SH-SY5Y (cell line): ENCODE results near the gene TCL1A.
A peak's percentile ranks its signal among the peaks of the same experiment; 100 is the strongest.

Experiments
- GATA2 ChIP-seq: IDR thresholded peaks from 2 replicates; pipeline ENCODE4 v1.6.1; 2011; ENCODE audit warnings: mild to moderate bottlenecking, low read depth, low read length
- GATA3 ChIP-seq: IDR thresholded peaks from 2 replicates; pipeline ENCODE4 v1.6.1; 2011; ENCODE audit warnings: low read depth, mild to moderate bottlenecking, low read length, moderate library complexity

Gene TCL1A, protein sequence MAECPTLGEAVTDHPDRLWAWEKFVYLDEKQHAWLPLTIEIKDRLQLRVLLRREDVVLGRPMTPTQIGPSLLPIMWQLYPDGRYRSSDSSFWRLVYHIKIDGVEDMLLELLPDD

GRCh38 chr14:95713596-95714371 lies at the start of gene TCL1A:
TSS of gene TCL1A (minus strand) at chr14:95714125. CDS start at chr14:95714066, 59 bp downstream.
- TF ChIP-seq GATA2 (no peak), GATA3 (no peak)

DNA sequence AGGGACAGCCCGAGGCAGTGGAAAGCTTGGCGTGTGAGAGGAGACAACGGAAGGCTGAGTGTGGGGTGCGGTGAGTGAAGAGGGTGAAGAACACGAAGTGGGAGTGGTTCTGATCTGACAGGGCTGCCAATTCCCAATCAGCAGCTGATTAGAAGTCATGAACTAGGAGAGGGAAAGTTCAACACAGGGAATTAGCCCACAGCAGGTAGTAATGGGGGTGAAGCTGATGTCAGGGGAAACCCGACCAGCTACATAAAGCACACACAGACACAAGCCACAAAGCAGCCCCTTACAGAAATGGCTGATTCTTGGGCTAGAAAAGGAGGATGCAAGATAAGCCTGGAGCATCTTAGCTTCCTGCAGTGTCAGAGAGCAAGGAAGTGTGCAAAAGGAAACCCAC lies 47.5 kb upstream of the TCL1A start:
- TF ChIP-seq GATA2 (no peak), GATA3 (no peak)

GRCh38 chr14:95760596-95760995 lies 46.7 kb upstream of the TCL1A start:
- no peak for TF ChIP-seq GATA2
- no peak for TF ChIP-seq GATA3

DNA sequence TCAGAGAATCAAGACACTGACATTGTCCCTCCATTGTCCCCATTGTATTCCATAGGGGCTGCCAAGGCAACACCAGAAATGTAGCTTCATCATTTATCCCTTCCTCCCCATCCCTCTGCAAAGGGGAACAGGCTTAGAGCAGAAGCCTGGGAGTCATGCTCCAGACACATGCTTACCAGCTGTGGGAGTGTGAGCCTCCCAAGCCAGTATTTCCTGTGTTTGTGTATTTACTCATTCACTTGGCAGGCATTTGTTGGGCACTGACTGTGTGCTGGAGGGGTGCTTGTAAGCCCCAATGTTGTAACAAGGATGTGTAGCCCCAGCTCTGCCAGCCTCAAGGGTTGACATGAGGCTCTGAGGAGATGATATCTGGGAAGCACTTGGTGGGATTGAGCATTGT lies 46.0 kb upstream of the TCL1A start:
- TF ChIP-seq GATA2 (no peak), GATA3 (no peak)

DNA sequence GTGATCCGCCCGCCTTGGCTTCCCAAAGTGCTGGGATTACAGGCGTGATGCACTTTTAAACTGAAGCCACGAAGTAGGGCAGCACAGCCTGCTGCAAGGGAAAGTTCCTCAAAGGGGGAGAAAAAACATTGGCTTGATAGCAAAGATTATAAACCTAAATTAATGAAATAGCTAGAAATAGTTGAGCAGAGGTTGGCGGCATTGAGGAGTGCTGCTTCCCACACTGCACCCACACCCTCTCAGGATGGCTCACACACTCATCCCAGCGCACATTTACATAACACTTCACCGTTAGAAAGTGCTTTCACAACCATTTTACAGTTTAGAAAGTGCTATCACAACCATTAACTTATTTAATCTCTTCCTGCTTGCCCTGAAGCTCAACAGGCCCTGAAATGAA lies 44.4 kb upstream of the TCL1A start:
- TF ChIP-seq GATA3 (no peak), GATA2 (no peak)

- TF ChIP-seq GATA2: no peak
- TF ChIP-seq GATA3: no peak
Observed at GRCh38 chr14:95756751-95757150, 42.8 kb upstream of the TCL1A start.

DNA sequence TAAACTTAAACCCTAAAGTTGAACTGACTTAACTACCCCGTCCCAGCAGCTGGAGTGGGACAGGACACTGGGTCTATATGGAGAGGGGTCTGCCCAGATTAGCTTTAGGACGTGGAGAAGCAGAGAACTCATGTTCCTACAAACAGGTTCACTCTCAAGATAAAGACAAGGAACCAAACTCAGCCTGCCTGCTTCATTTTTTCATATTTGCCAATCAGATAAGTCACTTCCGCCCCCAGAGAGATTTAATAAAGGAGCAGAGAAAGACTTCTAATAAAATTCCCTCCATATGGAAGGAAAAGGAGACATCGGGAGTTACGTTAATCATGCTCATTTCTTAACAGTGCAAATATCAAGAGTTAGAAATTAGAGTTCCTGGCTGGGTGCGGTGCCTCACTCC lies 42.2 kb upstream of the TCL1A start:
- TF ChIP-seq GATA3 (no peak), GATA2 (no peak)

DNA sequence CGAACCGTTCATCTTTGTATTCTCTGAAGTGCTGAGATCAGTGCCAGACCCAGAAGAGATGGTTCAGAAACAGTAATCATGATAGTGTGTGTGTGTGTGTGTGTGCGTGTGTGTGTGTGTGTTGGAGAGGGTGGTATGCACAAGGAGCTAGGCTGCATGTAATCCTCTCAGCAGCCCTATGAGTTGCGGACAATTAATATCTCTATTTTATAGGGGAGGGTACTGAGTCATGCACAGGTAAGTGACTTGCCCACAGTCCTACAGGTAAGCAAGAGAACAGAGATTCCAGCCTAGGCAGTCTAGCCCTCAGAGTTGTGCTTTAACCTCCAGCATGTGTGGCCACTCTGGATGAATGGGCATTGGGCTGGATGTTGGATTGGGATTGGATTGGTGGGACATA lies 27.9 kb upstream of the TCL1A start:
- no peak for TF ChIP-seq GATA3
- no peak for TF ChIP-seq GATA2

GRCh38 chr14:95741038-95741490 lies 27.1 kb upstream of the TCL1A start:
- TF ChIP-seq GATA3 (no peak), GATA2 (peak; percentile 12; the same call in 1 of the 2 replicates)

GRCh38 chr14:95739356-95739755 lies 25.4 kb upstream of the TCL1A start:
- TF ChIP-seq GATA3: no peak
- TF ChIP-seq GATA2: no peak

GRCh38 chr14:95733212-95733611 lies 19.3 kb upstream of the TCL1A start:
- TF ChIP-seq GATA2 (no peak), GATA3 (no peak)

DNA sequence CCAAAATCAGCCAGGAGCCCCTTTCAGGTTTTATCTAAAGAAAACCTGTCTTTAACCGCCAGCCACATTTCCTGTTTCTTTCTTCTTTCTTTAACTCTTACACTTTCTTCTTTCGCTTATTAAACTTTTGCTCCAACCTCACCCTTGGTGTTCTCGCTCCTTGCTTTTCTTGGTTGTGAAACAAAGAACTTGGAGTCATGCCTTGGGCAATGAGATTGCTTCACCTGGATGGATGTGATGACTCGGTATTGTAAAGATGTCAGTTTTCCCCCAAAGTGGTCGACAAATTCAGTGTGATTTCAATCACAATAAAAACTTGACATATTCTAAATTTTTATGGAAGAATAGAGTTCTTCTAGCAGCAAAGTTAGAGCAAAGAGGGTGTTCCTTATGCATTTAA lies 16.2 kb upstream of the TCL1A start:
- TF ChIP-seq GATA2: no peak
- TF ChIP-seq GATA3: no peak

GRCh38 chr14:95727056-95727700 lies 13.3 kb upstream of the TCL1A start:
- TF ChIP-seq GATA3 (no peak), GATA2 (no peak)

- TF ChIP-seq GATA3 (no peak), GATA2 (no peak)
Observed at GRCh38 chr14:95725685-95726336, 11.9 kb upstream of the TCL1A start.
